Spinal cord (tissue), 10 donors: ENCODE data around the gene KTN1. TPM values are rescaled to one million over a fixed set of nuclear protein-coding genes. Genes with fewer than 3 reads are reported as not detected.
A peak's percentile ranks its signal among the peaks of the same experiment; 100 is the strongest.

Experiments used
- DNase-seq, 6 donors: peaks; one replicate each; pipeline versions ENCODE4 v3.0.0 to v3.0.0-alpha.2; 2013 to 2015; ENCODE audit warnings: low spot score in 6 of 6, low read depth in 4 of 6
- H3K27ac ChIP-seq: one replicate; pipeline ENCODE4 v1.5.1; 2013; ENCODE audit warnings: low read depth, low read length, control low read depth
- H3K27me3 ChIP-seq: one replicate; pipeline ENCODE4 v1.6.1; 2013; ENCODE audit warnings: low read length; ENCODE audit not compliant: control insufficient read depth, insufficient read depth
- H3K36me3 ChIP-seq: one replicate; pipeline ENCODE4 v1.6.1; 2013; ENCODE audit warnings: low read length; ENCODE audit not compliant: control insufficient read depth, insufficient read depth
- H3K4me1 ChIP-seq: one replicate; pipeline ENCODE4 v1.6.1; 2013; ENCODE audit warnings: low read length; ENCODE audit not compliant: control insufficient read depth, insufficient read depth
- H3K4me3 ChIP-seq: one replicate; pipeline ENCODE4 v1.5.1; 2013; ENCODE audit warnings: low read depth, low read length, control low read depth
- H3K9me3 ChIP-seq: one replicate; pipeline ENCODE4 v1.6.1; 2013; ENCODE audit warnings: low read length; ENCODE audit not compliant: control insufficient read depth, insufficient read depth
- WGBS: methylation state at CpG from one replicate; pipeline ENCODE4 v1.1.5; 2013; ENCODE audit warnings: missing lambda C conversion rate; ENCODE audit not compliant: insufficient coverage; 5-methylcytosine and 5-hydroxymethylcytosine counted together
- polyA plus RNA-seq, 2 donors: library from polyadenylated mRNA; unstranded; fragments of 120-200 nt; gene quantifications; one replicate each; pipeline ENCODE4 v1.2.1, GENCODE V29; 2013; ENCODE audit not compliant: insufficient read length in 2 of 2
- total RNA-seq, 2 donors: library from RNA; depleted of rRNA in 1 of 2; stranded (reverse); fragments of 120-200 nt in 1 of 2; fragments of >200 nt in 1 of 2; gene quantifications; one replicate each; pipeline versions ENCODE4 v1.2.3 to v1.2.4, GENCODE V29; 2013 to 2014
- donor health status: healthy.

The KTN1 gene
- total and polyA plus RNA-seq, 4 donors = 164 to 229 (median 191) TPM

- 88% methylated on average over 3 of the region's 7 CpGs for WGBS
- Histone ChIP-seq H3K4me3 (no peak overlapping the region), H3K4me1 (no peaks in the 10 kb centered on the region), H3K36me3 (no peaks in the 10 kb centered on the region), H3K27me3 (no peaks in the 10 kb centered on the region), H3K27ac (no peak overlapping the region), H3K9me3 (no peaks in the 10 kb centered on the region)
- no peak for DNase-seq
Measured at GRCh38 chr14:55571125-55571889, 8.7 kb upstream of the KTN1 start.

DNA sequence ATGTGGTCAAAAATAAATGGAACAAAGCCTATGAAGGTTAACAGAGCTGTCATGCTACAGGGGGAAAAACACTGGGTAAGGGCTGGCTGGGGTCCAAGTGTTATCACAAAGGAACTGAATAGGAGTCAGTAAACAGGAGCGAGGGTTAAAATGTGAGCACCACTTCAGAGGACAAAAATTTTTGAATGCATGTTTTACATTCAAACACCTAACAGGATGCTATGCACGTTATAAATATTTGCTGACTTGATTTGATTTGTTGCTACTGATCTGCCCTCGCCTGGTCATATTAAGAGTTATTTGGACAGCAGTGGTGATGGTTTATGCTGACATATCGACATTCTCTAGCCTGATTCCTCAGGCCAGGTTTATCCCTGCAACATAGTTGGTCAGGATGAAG is 7.4 kb upstream of the KTN1 start:
- Histone ChIP-seq H3K27me3 (no peaks in the 10 kb centered on the region), H3K27ac (no peak overlapping the region), H3K4me3 (no peak overlapping the region), H3K36me3 (no peaks in the 10 kb centered on the region), H3K9me3 (no peaks in the 10 kb centered on the region), H3K4me1 (no peaks in the 10 kb centered on the region)
- DNase-seq = peak in 2 of 6 donors; percentile 12 to 25
- WGBS = 75% methylated on average over 2 of the region's 4 CpGs

DNA sequence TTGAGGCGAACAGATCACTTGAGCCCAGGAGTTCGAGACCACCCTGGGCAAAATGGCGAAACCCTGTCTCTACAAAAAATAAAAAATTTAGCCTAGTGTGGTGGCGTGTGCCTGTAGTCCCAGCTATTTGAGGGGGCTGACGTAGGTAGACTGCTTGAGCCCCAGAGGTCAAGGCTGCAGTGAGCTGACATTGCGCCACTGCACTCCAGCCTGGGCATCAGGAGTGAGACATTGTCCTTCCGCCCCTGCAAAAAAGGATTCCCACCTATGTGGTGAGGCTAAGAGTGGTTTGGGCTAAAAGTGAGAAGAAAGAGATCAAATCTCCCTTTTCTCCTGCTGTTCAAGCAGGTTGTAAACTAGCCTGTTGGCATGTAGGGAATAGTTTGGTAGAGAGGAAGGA is 5.0 kb upstream of the KTN1 start:
- no peak overlapping the region for H3K4me3 ChIP-seq
- H3K36me3 ChIP-seq = no peaks in the 10 kb centered on the region
- H3K27ac ChIP-seq = no peak overlapping the region
- no peaks in the 10 kb centered on the region for H3K9me3 ChIP-seq
- no peaks in the 10 kb centered on the region for H3K27me3 ChIP-seq
- peaks cover 8% of the 10 kb centered on the region for H3K4me1 ChIP-seq
- WGBS = 96% methylated on average over 3 of the region's 7 CpGs
- no peak for DNase-seq

- Histone ChIP-seq H3K27ac (no peak overlapping the region), H3K4me3 (no peak overlapping the region), H3K36me3 (no peaks in the 10 kb centered on the region), H3K4me1 (peaks cover 12% of the 10 kb centered on the region), H3K9me3 (no peaks in the 10 kb centered on the region), H3K27me3 (no peaks in the 10 kb centered on the region)
- no peak for DNase-seq
- WGBS = 100% methylated on average over 1 of the region's 4 CpGs
Measured at GRCh38 chr14:55577229-55577628, 2.8 kb upstream of the KTN1 start.

DNA sequence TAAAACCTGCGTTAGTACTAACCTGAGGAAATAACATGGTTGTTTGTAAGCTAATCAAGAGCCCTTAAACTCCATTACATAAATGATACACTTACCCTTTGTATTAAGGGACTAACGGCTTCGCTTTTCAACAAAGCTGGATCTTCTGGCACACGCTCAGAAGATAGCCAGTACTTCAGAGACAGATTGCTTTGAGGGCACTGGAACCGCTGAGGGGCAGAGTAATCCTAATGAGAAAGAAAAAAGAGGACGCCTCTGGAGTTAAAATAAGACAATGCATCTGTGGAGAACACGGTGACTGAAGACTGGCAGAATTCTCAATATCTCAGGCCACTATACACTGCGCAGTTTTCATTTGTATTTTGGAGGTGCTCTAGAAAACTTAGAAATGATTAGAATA is 1.5 kb upstream of the KTN1 start:
- peak in 1 of 6 donors; percentile 29 for DNase-seq
- Histone ChIP-seq H3K36me3 (no peaks in the 10 kb centered on the region), H3K4me1 (peaks cover 12% of the 10 kb centered on the region), H3K4me3 (peak overlapping the region; percentile 88), H3K27me3 (no peaks in the 10 kb centered on the region), H3K27ac (no peak overlapping the region), H3K9me3 (no peaks in the 10 kb centered on the region)
- 15% methylated on average over 2 of the region's 8 CpGs for WGBS

- under 1% methylated on average over 84 of the region's 84 CpGs for WGBS
- DNase-seq = peak in 3 of 6 donors; percentile 13 to 66 (median 57)
- Histone ChIP-seq H3K36me3 (no peaks in the 10 kb centered on the region), H3K27me3 (no peaks in the 10 kb centered on the region), H3K4me1 (peaks cover 12% of the 10 kb centered on the region), H3K27ac (peak overlapping the region; percentile 75), H3K4me3 (peak overlapping the region; percentile 79), H3K9me3 (no peaks in the 10 kb centered on the region)
Measured at GRCh38 chr14:55580470-55581341, 699 bp downstream of the KTN1 start.

GRCh38 chr14:55581342-55581771 is 1.4 kb downstream of the KTN1 start:
- peak overlapping the region; percentile 79 for H3K4me3 ChIP-seq
- no peaks in the 10 kb centered on the region for H3K36me3 ChIP-seq
- H3K27ac ChIP-seq = peak overlapping the region; percentile 22
- no peaks in the 10 kb centered on the region for H3K9me3 ChIP-seq
- H3K4me1 ChIP-seq = peaks cover 12% of the 10 kb centered on the region
- no peaks in the 10 kb centered on the region for H3K27me3 ChIP-seq
- WGBS = 10% methylated on average over 5 of the region's 6 CpGs
- DNase-seq = peak in 1 of 6 donors; percentile 41

DNA sequence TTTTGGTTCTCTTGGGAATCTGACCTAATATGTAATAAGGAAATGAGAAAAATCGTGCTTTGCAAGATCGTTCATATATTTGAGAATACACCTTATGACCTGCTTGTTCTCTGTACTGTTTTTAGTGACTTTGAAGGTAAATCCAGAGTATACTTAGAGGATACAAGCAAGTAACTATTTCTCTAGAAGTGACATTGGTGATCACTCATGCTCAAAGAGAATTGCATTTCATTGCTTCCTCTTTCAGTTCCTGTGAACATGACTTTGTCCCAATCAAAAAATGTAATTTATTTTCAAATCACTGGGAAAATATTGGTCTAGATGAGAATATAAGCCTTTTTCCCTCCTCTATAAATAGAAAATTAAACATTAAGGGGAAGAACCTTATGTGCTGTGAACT is 2.7 kb downstream of the KTN1 start:
- WGBS = no CpG with 5 or more reads among the region's 2 CpGs
- Histone ChIP-seq H3K4me1 (peaks cover 12% of the 10 kb centered on the region), H3K36me3 (no peaks in the 10 kb centered on the region), H3K4me3 (no peak overlapping the region), H3K27ac (no peak overlapping the region), H3K27me3 (no peaks in the 10 kb centered on the region), H3K9me3 (no peaks in the 10 kb centered on the region)
- DNase-seq = no peak

DNA sequence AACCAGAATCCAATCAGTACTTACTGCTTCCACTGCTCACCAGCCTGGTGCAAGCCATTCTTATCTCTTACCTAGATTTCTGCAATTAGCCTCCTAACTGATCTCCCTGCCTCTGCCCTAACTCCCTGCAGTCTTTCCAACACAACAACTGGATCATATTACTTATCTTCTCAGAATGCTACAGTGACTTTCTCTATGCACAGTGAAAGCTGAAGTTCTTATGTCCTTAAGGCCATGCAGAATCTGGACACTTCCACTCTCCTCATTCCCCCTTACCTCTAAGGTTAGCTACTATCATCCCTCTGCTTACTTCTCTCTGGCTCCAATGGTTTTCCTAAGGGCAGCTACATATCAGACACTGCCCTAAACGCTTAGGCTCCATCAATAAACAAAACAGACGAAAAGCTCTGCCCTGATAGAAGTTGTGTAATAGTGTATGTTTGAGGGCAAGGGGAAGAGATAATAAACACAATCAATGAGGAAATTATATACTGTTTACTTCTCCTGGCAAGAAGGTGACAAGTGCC is 4.0 kb downstream of the KTN1 start:
- Histone ChIP-seq H3K4me3 (no peak overlapping the region), H3K36me3 (no peaks in the 10 kb centered on the region), H3K27ac (no peak overlapping the region), H3K9me3 (no peaks in the 10 kb centered on the region), H3K4me1 (peaks cover 10% of the 10 kb centered on the region), H3K27me3 (no peaks in the 10 kb centered on the region)
- WGBS = no CpG with 5 or more reads among the region's 2 CpGs
- no peak for DNase-seq
